Measurements from ENCODE around the gene WNT3. TPM values are rescaled to one million over a fixed set of nuclear protein-coding genes. Genes with fewer than 3 reads are reported as not detected.

WNT3 gene
- total and polyA plus RNA-seq, 8 donors: 1.7 to 3.0 (median 2.4) TPM

DNA sequence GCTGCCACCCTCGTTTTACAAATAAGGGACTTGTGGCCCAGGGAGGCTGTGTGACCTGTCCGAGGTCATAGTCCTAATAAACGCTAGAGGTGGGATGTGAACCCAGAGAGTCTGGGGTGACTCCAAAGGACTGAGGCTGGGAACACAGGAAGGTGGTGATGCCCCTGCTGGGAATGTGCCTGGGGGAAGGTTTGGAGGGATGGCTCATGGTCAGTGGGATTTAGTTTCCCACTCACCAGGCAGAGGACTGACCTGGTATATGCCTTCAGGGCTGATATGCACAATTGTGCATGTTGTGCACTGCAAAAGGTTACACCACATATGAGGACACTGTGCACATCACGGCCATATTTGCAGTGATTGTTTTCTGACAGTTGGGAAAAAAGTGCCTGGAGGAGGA is 19.0 kb upstream of the WNT3 start:
- intact Hi-C loops (cut with DNase I): loop anchor here in 1 of 2 donors (5.0 kb wide), 1 partner anchor 160 kb away; no protein-coding TSS in a partner anchor
- ATAC-seq (no peak), DNase-seq (no peak)
- H3K36me3 ChIP-seq: no peaks in the 10 kb centered on the region
- H3K4me1 ChIP-seq: peaks cover 0 to 6% of the 10 kb centered on the region in 2 donors
- TF ChIP-seq, protein P1, sequence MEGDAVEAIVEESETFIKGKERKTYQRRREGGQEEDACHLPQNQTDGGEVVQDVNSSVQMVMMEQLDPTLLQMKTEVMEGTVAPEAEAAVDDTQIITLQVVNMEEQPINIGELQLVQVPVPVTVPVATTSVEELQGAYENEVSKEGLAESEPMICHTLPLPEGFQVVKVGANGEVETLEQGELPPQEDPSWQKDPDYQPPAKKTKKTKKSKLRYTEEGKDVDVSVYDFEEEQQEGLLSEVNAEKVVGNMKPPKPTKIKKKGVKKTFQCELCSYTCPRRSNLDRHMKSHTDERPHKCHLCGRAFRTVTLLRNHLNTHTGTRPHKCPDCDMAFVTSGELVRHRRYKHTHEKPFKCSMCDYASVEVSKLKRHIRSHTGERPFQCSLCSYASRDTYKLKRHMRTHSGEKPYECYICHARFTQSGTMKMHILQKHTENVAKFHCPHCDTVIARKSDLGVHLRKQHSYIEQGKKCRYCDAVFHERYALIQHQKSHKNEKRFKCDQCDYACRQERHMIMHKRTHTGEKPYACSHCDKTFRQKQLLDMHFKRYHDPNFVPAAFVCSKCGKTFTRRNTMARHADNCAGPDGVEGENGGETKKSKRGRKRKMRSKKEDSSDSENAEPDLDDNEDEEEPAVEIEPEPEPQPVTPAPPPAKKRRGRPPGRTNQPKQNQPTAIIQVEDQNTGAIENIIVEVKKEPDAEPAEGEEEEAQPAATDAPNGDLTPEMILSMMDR (IDR thresholded peaks at IDR 0.05): no peak
- no peak overlapping the region for H3K27ac ChIP-seq
- H3K27me3 ChIP-seq: peaks cover 10 to 51% of the 10 kb centered on the region in 2 donors
- peaks cover 0 to under 1% of the 10 kb centered on the region in 2 donors for H3K9me3 ChIP-seq
- H3K4me3 ChIP-seq: no peak overlapping the region

DNA sequence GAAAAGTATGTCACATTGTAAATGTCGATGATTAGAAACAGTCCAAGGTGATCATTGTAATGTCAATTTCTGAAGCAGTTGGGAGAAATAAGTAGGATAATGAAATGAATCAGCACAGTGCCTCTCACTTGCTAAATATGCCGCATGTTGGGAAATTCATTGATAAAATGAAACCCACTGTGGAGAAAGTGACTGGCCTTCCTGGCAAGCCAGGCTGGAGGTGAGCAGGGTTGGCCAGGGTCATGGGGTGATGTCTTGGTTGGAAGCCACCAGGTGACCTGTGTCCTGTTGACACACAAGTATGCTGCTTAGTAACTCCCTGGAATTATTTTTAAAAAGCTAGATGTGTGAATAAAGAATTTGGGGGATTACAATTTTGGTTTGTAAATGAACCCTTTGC is 18.0 kb upstream of the WNT3 start:
- H3K36me3 ChIP-seq: no peaks in the 10 kb centered on the region
- no peaks in the 10 kb centered on the region for H3K9me3 ChIP-seq
- no peak for DNase-seq
- ATAC-seq: no peak
- TF ChIP-seq, protein P1 (IDR thresholded peaks at IDR 0.05): no peak
- intact Hi-C loops (cut with DNase I): loop anchor here in 1 of 2 donors (5.0 kb wide), 1 partner anchor 161 kb away; no protein-coding TSS in a partner anchor
- H3K27ac ChIP-seq: no peak overlapping the region
- H3K4me1 ChIP-seq: peaks cover 0 to 2% of the 10 kb centered on the region in 2 donors
- H3K27me3 ChIP-seq: peaks cover 8 to 41% of the 10 kb centered on the region in 2 donors
- H3K4me3 ChIP-seq: no peak overlapping the region

DNA sequence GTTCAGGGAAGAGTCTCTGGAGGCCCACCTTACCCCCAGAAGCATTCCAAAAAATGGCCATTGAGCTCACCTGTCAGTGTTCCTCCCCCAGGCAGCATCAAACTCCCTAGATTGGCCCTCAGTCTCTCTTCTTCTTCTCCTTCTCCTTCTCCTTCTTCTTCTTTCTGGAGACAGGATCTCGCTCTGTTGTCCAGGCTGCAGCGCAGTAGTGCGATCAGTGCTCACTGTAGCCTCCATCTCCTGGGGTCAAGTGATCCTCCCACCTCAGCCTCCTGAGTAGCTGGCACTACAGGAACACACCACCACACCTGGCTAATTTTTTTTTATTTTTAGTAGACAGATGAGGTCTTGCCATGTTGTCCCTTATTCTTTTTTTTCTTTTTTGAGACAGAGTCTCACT is 16.4 kb upstream of the WNT3 start:
- TF ChIP-seq, protein P1 (IDR thresholded peaks at IDR 0.05): no peak
- no peaks in the 10 kb centered on the region for H3K36me3 ChIP-seq
- H3K4me3 ChIP-seq: no peak overlapping the region
- intact Hi-C loops (cut with DNase I): loop anchor here in 1 of 2 donors (5.0 kb wide), 1 partner anchor 162 kb away; no protein-coding TSS in a partner anchor
- H3K27ac ChIP-seq: no peak overlapping the region
- ATAC-seq (no peak), DNase-seq (no peak)
- H3K9me3 ChIP-seq: no peaks in the 10 kb centered on the region
- no peaks in the 10 kb centered on the region for H3K4me1 ChIP-seq
- peaks cover 0 to 29% of the 10 kb centered on the region in 2 donors for H3K27me3 ChIP-seq

DNA sequence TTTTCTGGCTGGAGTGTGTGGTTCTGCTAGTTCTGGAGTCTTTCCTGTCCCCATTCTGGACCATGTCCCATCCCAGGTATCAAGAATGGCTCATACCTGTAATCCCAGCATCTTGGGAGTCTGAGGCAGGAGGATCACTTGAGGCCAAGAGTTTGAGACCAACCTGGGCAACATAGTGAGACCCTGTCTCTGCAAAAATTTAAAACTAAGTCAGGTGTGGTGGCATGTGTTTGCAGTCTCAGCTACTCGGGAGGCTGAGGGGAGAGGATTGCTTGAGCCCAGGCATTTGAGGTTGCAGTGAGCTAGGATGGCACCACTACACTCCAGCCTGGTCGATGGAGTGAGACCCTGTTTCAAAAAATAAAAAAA is 15.3 kb upstream of the WNT3 start:
- Histone ChIP-seq H3K4me1 (no peaks in the 10 kb centered on the region), H3K9me3 (no peaks in the 10 kb centered on the region), H3K27me3 (peaks cover 0 to 29% of the 10 kb centered on the region in 2 donors), H3K36me3 (no peaks in the 10 kb centered on the region), H3K27ac (no peak overlapping the region), H3K4me3 (no peak overlapping the region)
- DNase-seq: no peak
- TF ChIP-seq, protein P1 (IDR thresholded peaks at IDR 0.05): no peak
- no peak for ATAC-seq
- intact Hi-C loops (cut with DNase I): no loop called here

DNA sequence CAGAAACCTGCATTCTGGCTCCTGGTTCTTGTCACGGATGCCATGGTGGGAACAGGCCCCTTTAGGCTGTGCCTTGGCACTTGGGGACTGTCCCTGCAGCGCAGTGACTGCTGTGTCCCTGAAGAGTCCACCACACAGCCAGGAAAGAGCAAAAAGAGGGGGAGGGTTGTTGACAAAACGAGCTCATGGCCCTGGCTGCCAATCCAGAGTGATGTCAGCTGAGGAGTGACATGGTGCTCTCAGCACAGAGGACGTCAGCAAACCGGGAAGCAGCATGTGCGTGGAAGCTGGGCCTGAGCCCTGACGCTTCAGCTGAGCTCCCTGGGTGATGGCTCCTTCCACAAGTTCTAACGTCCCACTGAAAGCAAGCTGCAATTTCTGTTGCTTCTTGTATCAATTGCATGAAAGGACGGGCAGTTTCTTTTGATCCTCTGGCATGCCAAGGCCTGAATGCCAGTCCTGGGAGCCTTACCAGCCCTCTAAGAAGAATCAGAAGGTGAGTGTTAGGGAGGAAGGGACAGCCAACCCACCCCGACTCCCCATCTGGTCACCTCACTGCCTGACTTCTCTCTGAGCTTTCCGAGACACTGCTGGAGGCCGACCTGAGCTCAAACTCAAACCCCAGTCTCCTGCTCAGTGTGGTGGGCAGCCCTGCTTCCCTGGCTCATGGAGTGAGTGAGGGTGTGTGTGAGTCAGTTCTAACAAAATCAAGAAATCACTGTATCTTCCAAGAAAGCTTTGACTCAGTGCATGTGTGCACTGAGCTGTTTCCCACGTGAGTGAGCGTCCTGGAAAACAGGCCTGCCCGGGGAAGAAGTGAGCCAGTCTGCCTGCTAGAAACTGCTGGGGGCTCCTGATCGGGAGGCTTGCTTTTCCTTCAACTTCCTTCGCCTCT is 14.7 kb upstream of the WNT3 start:
- no peaks in the 10 kb centered on the region for H3K36me3 ChIP-seq
- H3K27ac ChIP-seq: no peak overlapping the region
- no peaks in the 10 kb centered on the region for H3K4me1 ChIP-seq
- DNase-seq: no peak
- peaks cover 0 to 23% of the 10 kb centered on the region in 2 donors for H3K27me3 ChIP-seq
- H3K4me3 ChIP-seq: no peak overlapping the region
- H3K9me3 ChIP-seq: no peaks in the 10 kb centered on the region
- ATAC-seq: peak; percentile 7
- TF ChIP-seq, protein P1 (IDR thresholded peaks at IDR 0.05): no peak
- intact Hi-C loops (cut with DNase I): no loop called here
